HG03354 (cell line): Measurements from ENCODE around the gene CDC73.
"Not testable (repeated sequence)": the region's sequence is repeated elsewhere in the genome, so short reads cannot be mapped to it uniquely, and the experiment has no call there.

Source experiments
- ATAC-seq: cut with Tn5 transposase; IDR thresholded peaks from one replicate; pipeline ENCODE4 v1.9.1; 2021; ENCODE audit warnings: mild to moderate bottlenecking; ENCODE audit not compliant: unreplicated experiment, poor library complexity, severe bottlenecking

The CDC73 gene

DNA sequence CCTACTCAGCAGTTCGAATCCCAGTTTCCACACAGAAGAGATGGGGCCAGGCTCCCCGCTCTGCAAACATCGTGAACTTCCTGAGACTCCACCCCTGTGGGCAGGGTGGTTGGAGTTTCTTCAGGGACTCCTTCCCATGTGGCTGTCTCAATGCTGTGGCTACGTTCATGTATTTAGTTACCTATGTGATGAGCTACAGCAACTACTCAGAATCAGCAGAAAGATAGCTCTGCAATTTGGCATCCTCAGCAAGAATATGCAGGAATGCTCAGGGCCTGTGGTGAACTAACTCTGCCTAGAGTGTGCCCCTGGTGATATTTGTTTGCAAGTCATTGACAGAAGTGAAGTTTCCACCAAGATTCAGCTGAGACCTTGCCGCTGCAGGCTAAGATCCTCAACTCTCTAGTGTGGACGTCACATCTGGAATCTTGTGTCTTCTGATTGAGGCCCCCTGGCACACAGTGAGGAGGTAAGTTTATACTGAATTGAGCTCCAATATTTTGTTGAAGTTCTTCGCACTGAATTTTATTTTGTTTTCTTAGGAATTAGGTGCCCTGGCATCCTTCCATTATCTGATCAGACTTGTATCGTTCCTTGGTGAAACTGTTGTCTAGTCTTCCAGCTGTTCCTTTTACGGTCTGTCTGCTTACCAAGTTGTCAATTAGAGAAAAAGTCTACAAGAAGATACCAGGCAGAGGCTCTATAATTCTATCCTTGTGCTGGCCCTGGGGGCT lies 8.4 kb upstream of the CDC73 start:
- ATAC-seq: no peak

DNA sequence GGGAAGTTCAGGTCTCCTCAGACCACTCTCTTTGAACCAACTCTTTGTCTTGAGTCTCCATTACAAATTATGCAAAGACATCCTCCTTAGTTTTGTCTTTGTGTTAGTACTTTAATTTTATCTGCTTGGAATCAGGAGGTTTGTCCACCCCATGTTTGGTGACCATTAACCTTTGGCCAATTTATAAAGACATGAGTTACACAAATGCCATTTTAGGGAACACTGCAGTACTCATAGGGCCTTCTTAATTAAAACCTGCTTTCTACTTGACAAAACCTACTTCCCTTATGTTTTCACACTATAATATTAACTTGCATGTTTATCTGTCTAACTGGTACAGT lies 7.9 kb upstream of the CDC73 start:
- ATAC-seq: no peak

DNA sequence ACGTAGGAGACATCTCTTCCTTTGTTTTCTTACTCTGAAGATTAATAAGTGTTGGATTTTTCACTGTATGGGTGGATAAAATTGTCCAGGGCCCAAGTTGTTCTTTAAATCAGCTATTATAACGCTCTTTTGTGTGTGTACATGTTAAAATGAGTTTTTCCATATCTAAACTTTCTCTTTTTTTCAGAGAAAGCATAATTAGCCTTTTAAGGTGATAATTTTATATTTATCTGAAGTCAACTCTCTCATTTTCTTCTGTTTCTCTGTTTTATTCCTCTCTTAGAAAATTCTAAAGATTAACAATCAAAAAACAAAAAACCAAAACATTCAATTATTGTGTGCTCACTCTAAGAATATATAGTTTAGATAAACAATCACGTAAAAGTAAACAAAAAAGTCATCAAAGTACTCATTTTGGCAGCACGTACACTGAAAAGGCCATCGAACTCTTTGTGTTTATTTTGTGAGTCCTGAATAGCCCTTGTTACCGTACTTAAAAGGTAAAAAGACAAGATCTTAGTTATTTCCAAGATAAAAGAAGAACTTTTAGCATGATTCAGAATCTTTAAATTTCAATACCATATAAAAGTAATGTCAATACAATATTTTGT lies 7.2 kb upstream of the CDC73 start:
- no peak for ATAC-seq

DNA sequence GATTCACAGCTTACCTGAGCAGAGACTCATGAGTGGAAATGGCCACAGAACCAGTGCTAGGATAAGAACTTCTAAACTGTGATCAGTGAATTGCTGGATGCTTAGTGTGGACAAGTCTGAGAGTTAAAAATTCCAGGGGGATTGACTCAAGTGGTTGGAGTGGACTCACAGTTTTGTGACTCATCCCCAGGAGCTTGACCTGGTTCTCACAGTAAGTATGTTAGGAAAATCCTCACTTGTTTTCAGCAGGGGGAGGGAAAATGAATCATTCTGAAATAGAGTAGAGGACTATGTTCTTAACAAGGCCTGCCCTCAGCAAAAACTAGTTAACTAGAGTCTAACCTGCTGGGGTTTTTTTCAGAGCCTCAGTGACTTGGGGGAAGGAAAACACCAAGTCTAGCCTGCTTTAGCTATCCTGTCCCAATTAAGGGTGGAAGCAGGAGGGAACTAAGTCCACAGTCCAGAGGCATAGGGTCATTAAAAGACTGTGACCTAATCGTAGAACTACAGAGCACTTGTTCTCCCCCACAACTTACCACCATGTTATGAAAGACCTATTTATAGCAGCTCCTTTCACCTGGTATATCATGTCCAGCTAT lies 6.1 kb upstream of the CDC73 start:
- no peak for ATAC-seq

DNA sequence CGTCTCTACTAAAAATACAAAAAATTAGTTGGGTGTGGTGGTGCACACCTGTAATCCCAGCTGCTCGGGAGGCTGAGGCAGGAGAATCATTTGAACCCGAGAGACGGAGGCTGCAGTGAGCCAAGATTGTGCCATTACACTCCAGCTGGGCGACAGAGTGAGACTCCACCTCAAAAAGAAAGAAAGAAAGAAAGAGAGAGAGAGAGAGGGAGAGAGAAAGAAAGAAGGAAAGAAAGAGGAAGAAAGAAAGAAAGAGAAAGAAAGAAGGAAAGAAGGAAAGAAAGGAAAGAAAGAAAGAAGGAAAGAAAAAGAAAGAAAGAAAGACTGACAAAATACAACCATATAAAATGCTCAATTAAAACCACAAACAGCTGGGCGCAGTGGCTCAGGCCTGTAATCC lies 4.7 kb upstream of the CDC73 start:
- ATAC-seq: not testable (repeated sequence)

- no peak for ATAC-seq
These were observed 3.6 kb upstream of the CDC73 start for GRCh38 chr1:193118194-193118593.

GRCh38 chr1:193118803-193119730 lies 2.8 kb upstream of the CDC73 start:
- no peak for ATAC-seq

DNA sequence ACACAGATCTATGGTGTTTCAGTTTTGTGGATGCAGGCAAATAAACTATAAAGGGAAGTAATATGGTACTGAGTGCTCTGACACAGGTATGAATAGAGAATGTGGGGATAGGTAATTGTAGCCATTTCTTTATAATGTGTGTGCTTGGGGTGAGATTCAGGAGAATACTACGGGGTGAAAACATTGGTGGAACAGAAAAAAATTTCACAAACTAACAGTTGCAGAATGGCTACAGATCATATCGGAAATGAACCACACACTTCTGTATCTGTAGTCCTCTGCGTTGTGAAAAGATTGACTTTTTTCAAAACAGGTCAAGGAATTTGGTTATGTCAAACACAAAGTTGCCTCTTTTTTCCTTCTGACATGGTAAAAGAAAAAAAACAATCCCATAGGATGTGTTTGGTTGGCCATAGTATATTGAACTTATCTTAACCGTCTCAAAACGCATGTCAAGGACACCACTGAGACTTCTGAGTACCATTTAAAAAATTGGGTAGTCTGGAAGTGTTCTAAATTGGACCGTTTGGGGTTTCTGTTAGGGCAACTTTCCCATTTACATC lies 1.1 kb upstream of the CDC73 start:
- ATAC-seq: no peak

DNA sequence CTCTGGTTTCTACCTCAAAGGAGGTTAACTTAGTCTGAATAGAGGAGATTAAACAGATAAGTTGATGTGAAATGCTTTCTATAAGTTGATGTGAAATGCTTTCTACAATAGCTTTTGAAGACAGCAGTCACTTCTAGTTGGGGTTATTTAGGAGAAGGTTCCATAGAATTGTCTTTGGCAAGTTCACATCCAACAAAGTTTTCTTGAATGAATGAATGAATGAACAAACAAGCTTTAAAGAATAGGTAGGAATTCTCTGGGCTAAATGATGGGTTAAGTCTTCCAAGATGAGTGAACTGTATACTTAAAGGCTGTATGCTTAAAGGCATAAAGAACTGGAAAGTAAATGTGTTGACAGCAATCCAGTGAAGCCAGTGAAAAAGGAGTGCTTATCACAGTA lies 1.9 kb downstream of the CDC73 start:
- no peak for ATAC-seq

GRCh38 chr1:193125369-193125768 lies 3.5 kb downstream of the CDC73 start:
- no peak for ATAC-seq

DNA sequence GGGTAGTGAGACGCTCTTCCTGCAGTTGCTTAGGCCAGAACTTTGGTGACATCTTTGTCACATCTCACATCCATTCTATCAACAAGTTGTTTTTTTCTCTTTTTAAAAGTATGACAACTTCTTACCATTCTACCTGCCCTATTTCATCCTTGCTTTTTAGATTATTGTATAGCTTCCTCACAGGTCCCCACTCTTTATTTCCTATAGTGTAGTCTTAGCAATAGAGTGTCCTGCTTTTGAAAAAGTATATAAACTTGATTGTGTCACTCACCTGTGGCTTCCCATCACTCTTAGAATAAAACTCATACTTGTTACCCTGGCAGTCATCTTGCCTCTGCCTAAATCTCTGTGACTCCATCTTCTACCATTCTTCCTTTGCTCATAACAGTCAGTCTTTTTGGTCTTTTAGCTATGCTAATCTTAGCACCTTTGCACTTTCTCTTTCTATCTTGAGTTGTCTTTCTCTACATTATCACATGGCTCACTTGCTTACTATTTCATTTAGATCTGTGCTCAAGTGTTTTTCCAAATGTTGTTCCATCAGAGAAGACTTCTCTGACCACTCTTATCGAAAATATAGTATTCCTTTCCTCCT lies 9.5 kb downstream of the CDC73 start:
- no peak for ATAC-seq

- ATAC-seq: no peak
These were observed 18.4 kb downstream of the CDC73 start for GRCh38 chr1:193140254-193140653.

- no peak for ATAC-seq
These were observed 20.0 kb downstream of the CDC73 start for GRCh38 chr1:193141804-193142203.

DNA sequence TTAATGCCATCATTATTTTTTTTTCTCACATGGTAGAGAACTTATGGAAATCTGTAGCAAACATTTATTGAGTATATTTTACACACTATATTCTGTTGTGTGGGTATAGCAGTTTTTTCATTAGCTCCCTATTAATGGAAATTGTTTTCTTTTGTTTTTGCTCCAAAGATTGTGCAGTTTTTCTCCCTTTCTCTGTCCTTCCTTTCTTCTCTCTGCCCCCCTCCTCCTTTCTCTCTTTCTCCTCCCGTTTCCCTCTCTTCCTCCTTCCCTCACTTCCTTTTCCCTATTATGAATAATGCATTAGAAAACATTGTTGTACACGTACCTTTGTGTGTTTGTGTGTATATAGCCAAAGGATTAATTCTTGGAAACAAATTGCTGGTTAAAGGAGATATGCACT lies 20.6 kb downstream of the CDC73 start:
- no peak for ATAC-seq

DNA sequence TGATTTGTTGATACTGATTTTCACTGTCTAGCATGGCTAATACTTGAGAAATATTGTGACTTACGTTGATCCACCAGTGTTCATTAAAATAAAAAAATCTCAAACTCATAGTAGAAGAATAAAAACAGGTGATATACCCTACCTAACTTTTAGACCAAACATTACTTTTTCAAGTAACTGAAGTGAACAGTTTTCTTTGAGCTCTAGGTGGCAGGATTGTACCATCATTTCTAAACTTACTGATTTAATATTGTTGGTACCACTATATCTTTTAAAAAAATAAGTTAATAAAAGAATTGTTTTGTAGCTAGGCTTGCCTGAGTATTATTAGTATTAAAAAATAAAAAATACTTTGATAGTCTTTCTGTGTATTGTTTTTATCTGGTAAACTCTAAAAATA lies 21.5 kb downstream of the CDC73 start:
- ATAC-seq: no peak

DNA sequence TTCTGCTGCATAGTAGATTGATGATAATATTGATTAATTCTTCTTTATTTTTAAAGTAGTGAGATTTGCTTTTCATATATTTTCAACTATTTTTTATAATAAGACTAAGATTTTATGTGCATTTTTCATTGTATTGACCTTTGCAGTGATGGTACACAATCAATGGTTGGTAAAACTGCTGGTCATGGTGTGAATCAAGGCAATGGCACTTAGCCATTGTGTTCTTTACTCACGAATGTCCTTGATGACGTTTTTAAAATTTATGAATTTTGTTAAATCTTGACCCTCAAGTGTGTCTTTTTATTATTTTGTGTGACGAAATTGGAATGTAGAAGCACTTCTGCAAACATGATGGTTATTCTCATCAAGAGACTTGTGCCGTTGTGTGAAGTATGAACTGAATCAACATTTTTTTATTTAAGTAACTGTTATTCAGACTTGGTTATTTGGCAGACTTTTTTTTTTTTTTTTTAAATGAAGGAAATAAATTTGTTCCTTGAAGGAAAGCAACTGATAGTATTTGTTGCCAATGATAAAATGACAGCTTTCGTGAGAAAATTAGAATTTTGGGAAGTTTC lies 22.6 kb downstream of the CDC73 start:
- no peak for ATAC-seq

GRCh38 chr1:193144999-193145398 lies 23.2 kb downstream of the CDC73 start:
- no peak for ATAC-seq

DNA sequence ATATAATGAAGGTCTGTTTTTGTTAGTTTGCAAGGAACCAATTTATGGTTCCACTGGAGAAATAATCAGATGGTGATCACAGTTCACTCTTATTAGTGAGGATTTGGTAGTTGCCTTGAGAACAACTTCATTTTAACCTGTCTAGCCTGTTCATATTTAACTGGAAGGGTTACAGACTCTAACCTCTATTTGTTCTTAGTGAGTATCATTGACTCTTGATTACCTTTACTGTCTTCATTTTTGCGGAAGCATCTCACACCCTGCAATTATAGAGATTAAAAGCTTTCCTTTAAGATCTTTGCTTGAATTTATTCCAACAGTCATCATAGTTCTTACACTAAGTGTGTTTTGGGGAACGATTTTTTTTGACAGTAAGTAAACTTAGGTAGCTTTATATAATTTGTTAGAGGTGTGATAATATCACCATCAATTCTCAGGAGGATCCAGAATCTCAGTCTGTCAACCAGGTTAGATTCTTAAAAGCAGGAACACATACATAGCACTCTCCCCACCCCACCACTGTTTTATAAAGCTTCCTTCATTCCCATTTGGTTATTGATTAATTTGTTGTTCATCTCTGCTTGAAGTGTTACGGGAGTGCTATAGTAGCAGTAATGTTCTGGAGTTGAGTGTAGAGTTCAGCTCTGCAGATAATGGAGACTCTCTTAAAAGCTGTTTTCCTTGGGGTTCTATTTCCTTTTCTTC lies 34.4 kb downstream of the CDC73 start:
- no peak for ATAC-seq

- no peak for ATAC-seq
These were observed 35.0 kb downstream of the CDC73 start for GRCh38 chr1:193156822-193157142.
